Upper lobe of left lung (tissue), 6 donors: ENCODE results near the gene A1CF. TPM values are rescaled to one million over a fixed set of nuclear protein-coding genes. Genes with fewer than 3 reads are reported as not detected.

Experiments
- ATAC-seq, 2 donors: fragments of 200-7000 bp; cut with Tn5 transposase; one replicate each; pipeline ENCODE4 v1.9.1; 2022; ENCODE audit warnings: mild to moderate bottlenecking in 2 of 2, moderate library complexity in 2 of 2; ENCODE audit not compliant: low FRiP score in 2 of 2
- DNase-seq, 2 donors: peaks; one replicate each; pipeline ENCODE4 v3.0.0-alpha.2; 2019 to 2020
- H3K27ac ChIP-seq, 4 donors: fragments of 200-600 bp; sonication (generic); one replicate each; pipeline ENCODE4 v1.5.1; 2016 to 2019
- H3K27me3 ChIP-seq, 4 donors: fragments of 200-600 bp; sonication (generic); one replicate each; pipeline ENCODE4 v1.5.1; 2017 to 2019
- H3K36me3 ChIP-seq, 4 donors: fragments of 200-600 bp; sonication (generic); one replicate each; pipeline ENCODE4 v1.5.1; 2016 to 2019
- H3K4me1 ChIP-seq, 4 donors: fragments of 200-600 bp; sonication (generic); one replicate each; pipeline ENCODE4 v1.5.1; 2018 to 2019
- H3K4me3 ChIP-seq, 4 donors: fragments of 200-600 bp; sonication (generic); one replicate each; pipeline ENCODE4 v1.5.1; 2017 to 2019; ENCODE audit warnings: mild to moderate bottlenecking in 2 of 4, moderate library complexity in 1 of 4
- H3K9me3 ChIP-seq, 4 donors: fragments of 200-600 bp; sonication (generic); one replicate each; pipeline ENCODE4 v1.5.1; 2018 to 2019
- EP300 ChIP-seq, 4 donors: sonication (generic); formaldehyde crosslinking; IDR thresholded peaks; one replicate each; pipeline ENCODE4 v1.5.1; 2017; ENCODE audit warnings: antibody characterized with exemption in 4 of 4, control low read depth in 2 of 4
- POLR2A ChIP-seq, 4 donors: fragments of 450-650 bp; IDR thresholded peaks; one replicate each; pipeline ENCODE4 v1.5.1; 2016 to 2017; ENCODE audit warnings: antibody characterized with exemption in 4 of 4, mild to moderate bottlenecking in 2 of 4
- POLR2AphosphoS5 ChIP-seq, 2 donors: sonication (generic); formaldehyde crosslinking; IDR thresholded peaks; one replicate each; pipeline ENCODE4 v1.5.1; 2017; ENCODE audit warnings: antibody characterized with exemption in 2 of 2
- WGBS, 2 donors: methylation state at CpG; one replicate each; pipeline ENCODE4 v1.1.5; 2017 to 2018; 5-methylcytosine and 5-hydroxymethylcytosine counted together
- total RNA-seq, 6 donors: library from RNA; depleted of rRNA in 4 of 6; stranded (reverse); fragments of >200 nt in 4 of 6; gene quantifications; one replicate each; pipeline versions ENCODE4 v1.1.0 to v1.2.1, GENCODE V29; 2016 to 2021
- TF ChIP-seq, protein P1 (sequence below), 6 experiments: fragments of 450-650 bp in 4 of 6; fragments of 200-600 bp in 2 of 6; sonication (generic) in 2 of 6; IDR thresholded peaks; one replicate each; pipeline ENCODE4 v1.5.1; 2016 to 2019; ENCODE audit warnings: antibody characterized with exemption in 6 of 6
- donor health status: DM: no; HTN: no; CAD: no; lungs with moderate emphysema.
- donor health status: DM: no; HTN: yes; CAD: no; lungs with severe emphysema.

Gene A1CF, protein sequence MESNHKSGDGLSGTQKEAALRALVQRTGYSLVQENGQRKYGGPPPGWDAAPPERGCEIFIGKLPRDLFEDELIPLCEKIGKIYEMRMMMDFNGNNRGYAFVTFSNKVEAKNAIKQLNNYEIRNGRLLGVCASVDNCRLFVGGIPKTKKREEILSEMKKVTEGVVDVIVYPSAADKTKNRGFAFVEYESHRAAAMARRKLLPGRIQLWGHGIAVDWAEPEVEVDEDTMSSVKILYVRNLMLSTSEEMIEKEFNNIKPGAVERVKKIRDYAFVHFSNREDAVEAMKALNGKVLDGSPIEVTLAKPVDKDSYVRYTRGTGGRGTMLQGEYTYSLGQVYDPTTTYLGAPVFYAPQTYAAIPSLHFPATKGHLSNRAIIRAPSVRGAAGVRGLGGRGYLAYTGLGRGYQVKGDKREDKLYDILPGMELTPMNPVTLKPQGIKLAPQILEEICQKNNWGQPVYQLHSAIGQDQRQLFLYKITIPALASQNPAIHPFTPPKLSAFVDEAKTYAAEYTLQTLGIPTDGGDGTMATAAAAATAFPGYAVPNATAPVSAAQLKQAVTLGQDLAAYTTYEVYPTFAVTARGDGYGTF
- under 1 TPM in 2 of 6 donors, not detected in 4; 0.17 to 0.40 TPM for total RNA-seq

DNA sequence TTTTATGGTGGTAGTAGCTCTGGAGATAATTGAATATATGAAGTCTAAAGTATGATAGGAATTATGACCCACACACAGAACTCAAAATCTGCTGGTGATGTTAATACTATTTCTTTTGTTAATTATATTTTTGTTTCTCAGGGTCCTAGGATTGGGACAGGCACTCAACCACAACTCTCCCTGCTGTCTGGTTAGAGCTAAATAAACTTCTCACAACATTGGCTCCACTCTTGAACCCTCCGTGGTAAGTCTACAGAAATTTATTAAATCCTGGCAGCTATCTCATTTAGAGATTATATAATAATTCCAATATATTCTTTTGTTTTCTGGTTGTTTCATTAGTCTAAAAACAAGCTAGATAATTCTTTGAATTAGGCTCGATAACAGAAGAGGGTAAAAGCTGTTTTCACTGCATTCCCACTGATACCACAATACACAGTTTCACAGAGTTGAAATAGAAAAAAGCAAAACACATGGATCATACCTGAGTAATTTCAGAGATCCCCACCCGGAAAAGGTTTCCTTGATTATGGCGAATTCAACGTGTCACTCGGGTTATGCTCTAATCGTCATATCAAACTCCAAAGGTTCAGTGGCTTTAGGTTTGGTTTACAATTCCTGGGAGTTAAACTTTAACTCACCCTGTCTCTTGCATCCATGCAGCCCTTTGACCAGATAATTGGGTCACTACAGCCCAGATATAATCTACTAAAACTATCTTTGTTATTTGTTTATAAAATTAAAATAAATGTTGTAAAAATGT is at the start of gene A1CF:
Gene A1CF (minus strand): TSS at position 531 of the 763 bp plus-strand sequence. CDS start 25,687 bp downstream, outside the sequence.
- 70 to 78% methylated on average over 7 of the region's 7 CpGs for whole genome bisulfite sequencing, 2 donors
- H3K36me3 ChIP-seq: no peaks in the 10 kb centered on the region
- H3K27ac ChIP-seq: no peak within 1 kb of the TSS
- no peak for ATAC-seq
- no peak for TF ChIP-seq POLR2AphosphoS5 (IDR thresholded peaks at IDR 0.05)
- no peak for TF ChIP-seq EP300 (IDR thresholded peaks at IDR 0.05)
- no peak for TF ChIP-seq POLR2A (IDR thresholded peaks at IDR 0.05)
- TF ChIP-seq, protein P1, sequence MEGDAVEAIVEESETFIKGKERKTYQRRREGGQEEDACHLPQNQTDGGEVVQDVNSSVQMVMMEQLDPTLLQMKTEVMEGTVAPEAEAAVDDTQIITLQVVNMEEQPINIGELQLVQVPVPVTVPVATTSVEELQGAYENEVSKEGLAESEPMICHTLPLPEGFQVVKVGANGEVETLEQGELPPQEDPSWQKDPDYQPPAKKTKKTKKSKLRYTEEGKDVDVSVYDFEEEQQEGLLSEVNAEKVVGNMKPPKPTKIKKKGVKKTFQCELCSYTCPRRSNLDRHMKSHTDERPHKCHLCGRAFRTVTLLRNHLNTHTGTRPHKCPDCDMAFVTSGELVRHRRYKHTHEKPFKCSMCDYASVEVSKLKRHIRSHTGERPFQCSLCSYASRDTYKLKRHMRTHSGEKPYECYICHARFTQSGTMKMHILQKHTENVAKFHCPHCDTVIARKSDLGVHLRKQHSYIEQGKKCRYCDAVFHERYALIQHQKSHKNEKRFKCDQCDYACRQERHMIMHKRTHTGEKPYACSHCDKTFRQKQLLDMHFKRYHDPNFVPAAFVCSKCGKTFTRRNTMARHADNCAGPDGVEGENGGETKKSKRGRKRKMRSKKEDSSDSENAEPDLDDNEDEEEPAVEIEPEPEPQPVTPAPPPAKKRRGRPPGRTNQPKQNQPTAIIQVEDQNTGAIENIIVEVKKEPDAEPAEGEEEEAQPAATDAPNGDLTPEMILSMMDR (IDR thresholded peaks at IDR 0.05): no peak
- DNase-seq: no peak
- H3K27me3 ChIP-seq: no peaks in the 10 kb centered on the region
- H3K4me1 ChIP-seq: no peaks in the 10 kb centered on the region
- no peak within 1 kb of the TSS for H3K4me3 ChIP-seq
- no peaks in the 10 kb centered on the region for H3K9me3 ChIP-seq

DNA sequence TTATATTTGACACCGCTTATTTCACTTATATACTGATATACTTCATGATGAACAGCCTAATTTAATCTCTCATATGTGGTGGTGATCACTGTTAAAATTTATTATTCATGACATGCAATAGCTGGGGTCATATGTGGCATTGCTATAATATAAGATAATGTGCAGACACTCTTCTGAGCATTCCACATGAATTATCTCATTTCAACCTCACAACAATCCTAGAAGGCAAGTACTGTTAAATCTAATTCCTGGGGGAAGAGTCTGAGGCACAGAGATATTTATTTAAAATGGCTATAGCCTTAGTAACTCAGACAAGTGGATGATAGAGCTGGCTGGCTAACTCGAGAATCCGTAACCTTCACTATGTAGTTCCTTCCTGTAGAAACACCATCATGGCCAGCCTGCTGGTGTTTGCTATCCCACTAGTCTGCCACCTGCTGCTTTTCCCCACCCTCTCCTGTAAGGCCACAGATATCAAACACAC is 46.6 kb upstream of the A1CF start:
- H3K4me1 ChIP-seq: no peaks in the 10 kb centered on the region
- TF ChIP-seq POLR2AphosphoS5 (IDR thresholded peaks at IDR 0.05) (no peak), POLR2A (IDR thresholded peaks at IDR 0.05) (no peak), EP300 (IDR thresholded peaks at IDR 0.05) (no peak)
- TF ChIP-seq, protein P1 (IDR thresholded peaks at IDR 0.05): no peak
- ATAC-seq: no peak
- WGBS, 2 donors: 60 to 65% methylated on average over 3 of the region's 3 CpGs
- no peaks in the 10 kb centered on the region for H3K9me3 ChIP-seq
- no peak for DNase-seq
- H3K27me3 ChIP-seq: no peaks in the 10 kb centered on the region
- no peak overlapping the region for H3K27ac ChIP-seq
- no peaks in the 10 kb centered on the region for H3K36me3 ChIP-seq
- H3K4me3 ChIP-seq: no peak overlapping the region

DNA sequence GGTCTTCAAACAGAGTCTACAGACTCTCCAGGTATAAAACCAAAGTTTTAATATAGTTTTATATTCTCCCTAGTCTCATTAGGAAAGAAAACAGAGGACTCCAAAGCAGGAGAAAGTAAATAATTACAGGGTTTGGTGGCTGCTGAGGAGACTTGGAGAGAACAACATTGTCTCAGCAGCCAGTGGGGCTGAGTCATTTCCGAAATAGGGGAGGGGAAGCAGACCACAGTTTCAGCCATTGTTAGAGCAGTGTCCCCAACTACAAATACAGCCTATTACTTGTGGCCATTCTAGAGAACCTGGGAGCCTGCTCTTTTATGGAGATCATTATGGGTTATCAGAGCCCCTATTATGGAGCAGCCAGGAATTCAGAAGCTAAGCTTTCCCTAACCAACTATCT is 44.2 kb upstream of the A1CF start:
- 75 to 80% methylated on average over 1 of the region's 1 CpG for WGBS, 2 donors
- no peak for TF ChIP-seq POLR2A (IDR thresholded peaks at IDR 0.05)
- TF ChIP-seq, protein P1 (IDR thresholded peaks at IDR 0.05): no peak
- TF ChIP-seq POLR2AphosphoS5 (IDR thresholded peaks at IDR 0.05): no peak
- no peak for TF ChIP-seq EP300 (IDR thresholded peaks at IDR 0.05)
- H3K4me1 ChIP-seq: no peaks in the 10 kb centered on the region

DNA sequence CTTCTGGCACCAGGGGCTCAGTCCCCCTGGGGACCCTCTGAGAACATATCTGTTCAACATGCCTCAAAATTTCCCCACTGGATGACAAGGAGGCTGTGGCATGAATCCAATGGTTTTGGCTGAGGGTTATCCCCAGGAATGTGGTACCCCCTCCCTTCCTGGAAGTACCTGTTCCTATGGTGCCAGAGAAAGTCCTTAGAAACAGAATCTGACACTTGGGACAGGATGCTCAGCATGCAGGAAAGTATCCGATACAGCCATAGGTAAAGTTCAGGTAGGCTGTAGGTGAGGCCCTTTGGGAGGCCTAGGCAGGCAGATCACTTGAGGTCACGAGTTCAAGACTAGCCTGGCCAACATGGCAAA is 42.7 kb upstream of the A1CF start:
- WGBS, 2 donors: 45 to 91% methylated on average over 1 to 2 of the region's 2 CpGs
- H3K27ac ChIP-seq: no peak overlapping the region
- no peak for DNase-seq
- peaks cover 0 to 6% (median 5%) of the 10 kb centered on the region in 4 donors for H3K9me3 ChIP-seq
- H3K4me1 ChIP-seq: no peaks in the 10 kb centered on the region
- H3K36me3 ChIP-seq: no peaks in the 10 kb centered on the region
- no peak for ATAC-seq
- no peak overlapping the region for H3K4me3 ChIP-seq
- TF ChIP-seq EP300 (IDR thresholded peaks at IDR 0.05): no peak
- TF ChIP-seq POLR2A (IDR thresholded peaks at IDR 0.05): no peak
- TF ChIP-seq POLR2AphosphoS5 (IDR thresholded peaks at IDR 0.05): no peak
- TF ChIP-seq, protein P1 (IDR thresholded peaks at IDR 0.05): no peak
- H3K27me3 ChIP-seq: no peaks in the 10 kb centered on the region

More for the DNA sequence above, 44.2 kb upstream of the A1CF start:
- DNase-seq (no peak), ATAC-seq (no peak)
- H3K4me3 ChIP-seq: no peak overlapping the region
- H3K27ac ChIP-seq: no peak overlapping the region
- no peaks in the 10 kb centered on the region for H3K9me3 ChIP-seq
- H3K36me3 ChIP-seq: no peaks in the 10 kb centered on the region
- H3K27me3 ChIP-seq: no peaks in the 10 kb centered on the region
